A673 (cell line): ENCODE measurements around the gene SGSM2. TPM values are rescaled to one million over a fixed set of nuclear protein-coding genes. Genes with fewer than 3 reads are reported as not detected.

ENCODE experiments used
- BruUV-seq: library from RNA; stranded (reverse); fragments of 400-500 nt; replicated peaks from 2 replicates; lab custom pipeline; 2021; lab: Mats Ljungman, UMichigan
- CTCF ChIA-PET: fragments of 300-600 bp; sonication (Branson Sonifier 250); formaldehyde crosslinking; loops from one replicate; lab custom pipeline; 2022; ENCODE audit warnings: antibody characterized with exemption; lab: Charles Lee
- POLR2A ChIA-PET: fragments of 300-600 bp; sonication (Branson Sonifier 250); formaldehyde crosslinking; loops from one replicate; lab custom pipeline; 2022; ENCODE audit warnings: antibody characterized with exemption; ENCODE audit not compliant: low non-redundant PET; lab: Charles Lee
- DNase-seq: peaks from one replicate; pipeline ENCODE4 v3.0.0-alpha.2; 2015; ENCODE audit warnings: low spot score
- H3K27ac ChIP-seq: fragments of 200-600 bp; sonication (generic); 2 replicates; pipeline ENCODE4 v1.5.1; 2016; ENCODE audit warnings: mixed run types, low read depth, mild to moderate bottlenecking, mixed read lengths, antibody characterized with exemption, low read length; ENCODE audit not compliant: poor library complexity, severe bottlenecking
- H3K27me3 ChIP-seq: fragments of 200-600 bp; sonication (generic); replicated peaks from 2 replicates; pipeline ENCODE4 v1.6.1; 2017; ENCODE audit warnings: mixed run types, low read depth, mild to moderate bottlenecking, mixed read lengths, antibody characterized with exemption, low read length; ENCODE audit not compliant: insufficient read depth, poor library complexity
- H3K36me3 ChIP-seq: fragments of 200-600 bp; sonication (generic); 2 replicates; pipeline ENCODE4 v1.6.1; 2016; ENCODE audit warnings: mixed run types, mild to moderate bottlenecking, mixed read lengths, antibody characterized with exemption, low read length; ENCODE audit not compliant: insufficient read depth, poor library complexity, severe bottlenecking
- H3K4me1 ChIP-seq: fragments of 200-600 bp; sonication (generic); 2 replicates; pipeline ENCODE4 v1.6.1; 2017; ENCODE audit warnings: mixed run types, mild to moderate bottlenecking, mixed read lengths, antibody characterized with exemption, low read length; ENCODE audit not compliant: insufficient read depth, poor library complexity, severe bottlenecking
- H3K4me3 ChIP-seq: fragments of 200-600 bp; sonication (generic); 2 replicates; pipeline ENCODE4 v1.5.1; 2016; ENCODE audit warnings: low read depth, mixed run types, mild to moderate bottlenecking, mixed read lengths, low read length; ENCODE audit not compliant: poor library complexity, severe bottlenecking
- H3K9me3 ChIP-seq: fragments of 200-600 bp; sonication (generic); 2 replicates; pipeline ENCODE4 v1.6.1; 2016; ENCODE audit warnings: mixed run types, low read depth, mild to moderate bottlenecking, mixed read lengths, antibody characterized with exemption, low read length; ENCODE audit not compliant: poor library complexity, severe bottlenecking
- EZH2 ChIP-seq: fragments of 200-600 bp; sonication (generic); IDR thresholded peaks from 2 replicates; pipeline ENCODE4 v1.6.1; 2017; ENCODE audit warnings: borderline replicate concordance, low read depth, mild to moderate bottlenecking, mixed read lengths, antibody characterized with exemption, low read length; ENCODE audit not compliant: poor library complexity, severe bottlenecking
- intact Hi-C: fragments of 100-400 bp; cut with micrococcal nuclease; formaldehyde crosslinking; loops from one replicate; pipeline ENCODE4 v1.10.0; 2022; ENCODE audit not compliant: unreplicated experiment
- total RNA-seq: library from RNA; stranded (reverse); gene quantifications from 2 replicates; pipeline ENCODE4 v1.2.3, GENCODE V29; 2021
- TF ChIP-seq, protein P1 (sequence below): fragments of 300-800, 200-600 bp; sonication (generic); conservative IDR thresholded peaks from 2 replicates; pipeline ENCODE4 v1.5.1; 2017; ENCODE audit warnings: low read depth, mild to moderate bottlenecking, antibody characterized with exemption, low read length, moderate library complexity, mixed read lengths

SGSM2 gene
- total RNA-seq, 1 experiment from 2014 or later = 81.2 TPM

DNA sequence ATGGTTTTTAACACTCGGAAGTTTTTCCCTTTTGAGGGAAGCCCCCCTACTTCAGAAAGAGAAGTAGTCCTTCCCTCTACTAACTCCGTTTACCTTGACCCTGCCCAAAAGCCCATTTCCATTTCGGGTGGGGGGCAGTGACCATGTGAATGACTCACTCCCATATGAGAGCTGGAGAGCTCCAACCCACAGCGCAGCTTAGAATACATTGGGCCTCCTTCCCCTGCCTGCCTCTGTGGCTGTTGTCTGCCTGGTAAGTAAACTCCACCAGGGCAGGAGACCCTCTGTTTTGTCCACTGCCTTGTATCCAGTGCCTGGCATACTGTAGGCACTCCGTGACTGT, 985 bp downstream of the SGSM2 start:
- ChIA-PET POLR2A (no interaction called here), CTCF (interaction anchor here (0.9 kb wide), 1 partner anchor 15 kb away, joined by 3 read pairs; no protein-coding TSS in a partner anchor)
- no peaks in the 10 kb centered on the region for H3K9me3 ChIP-seq
- H3K27ac ChIP-seq = peak overlapping the region; percentile 79
- peak overlapping the region; percentile 92 for H3K4me3 ChIP-seq
- intact Hi-C loops = no loop called here
- peaks cover 21% of the 10 kb centered on the region for H3K4me1 ChIP-seq
- H3K36me3 ChIP-seq = peaks cover 23% of the 10 kb centered on the region
- H3K27me3 ChIP-seq = no peaks in the 10 kb centered on the region
- no peak for TF ChIP-seq EZH2
- TF ChIP-seq, protein P1, sequence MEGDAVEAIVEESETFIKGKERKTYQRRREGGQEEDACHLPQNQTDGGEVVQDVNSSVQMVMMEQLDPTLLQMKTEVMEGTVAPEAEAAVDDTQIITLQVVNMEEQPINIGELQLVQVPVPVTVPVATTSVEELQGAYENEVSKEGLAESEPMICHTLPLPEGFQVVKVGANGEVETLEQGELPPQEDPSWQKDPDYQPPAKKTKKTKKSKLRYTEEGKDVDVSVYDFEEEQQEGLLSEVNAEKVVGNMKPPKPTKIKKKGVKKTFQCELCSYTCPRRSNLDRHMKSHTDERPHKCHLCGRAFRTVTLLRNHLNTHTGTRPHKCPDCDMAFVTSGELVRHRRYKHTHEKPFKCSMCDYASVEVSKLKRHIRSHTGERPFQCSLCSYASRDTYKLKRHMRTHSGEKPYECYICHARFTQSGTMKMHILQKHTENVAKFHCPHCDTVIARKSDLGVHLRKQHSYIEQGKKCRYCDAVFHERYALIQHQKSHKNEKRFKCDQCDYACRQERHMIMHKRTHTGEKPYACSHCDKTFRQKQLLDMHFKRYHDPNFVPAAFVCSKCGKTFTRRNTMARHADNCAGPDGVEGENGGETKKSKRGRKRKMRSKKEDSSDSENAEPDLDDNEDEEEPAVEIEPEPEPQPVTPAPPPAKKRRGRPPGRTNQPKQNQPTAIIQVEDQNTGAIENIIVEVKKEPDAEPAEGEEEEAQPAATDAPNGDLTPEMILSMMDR = no peak
- peak; percentile 22 for DNase-seq
- no TSS peak for BruUV-seq

DNA sequence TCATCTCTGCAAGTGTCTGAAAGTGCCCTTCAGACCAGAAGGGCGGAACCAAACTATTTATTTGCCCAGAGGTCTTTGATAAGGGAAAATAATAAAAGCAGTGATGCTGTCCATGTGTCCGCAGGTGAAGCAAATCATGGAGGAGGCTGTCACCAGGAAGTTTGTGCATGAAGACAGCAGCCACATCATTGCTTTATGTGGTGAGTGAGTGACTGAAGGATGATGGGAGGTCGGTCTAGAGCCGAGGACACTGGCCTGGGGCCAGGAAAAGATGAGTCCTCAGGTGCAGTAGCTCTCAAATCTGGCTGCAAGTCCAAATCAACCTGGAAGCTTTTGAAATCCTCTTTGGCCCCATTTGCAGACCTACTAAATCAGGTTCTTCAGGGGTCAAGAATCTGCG, 6.1 kb downstream of the SGSM2 start:
- Histone ChIP-seq H3K27ac (no peak overlapping the region), H3K27me3 (no peaks in the 10 kb centered on the region), H3K36me3 (peaks cover 3% of the 10 kb centered on the region), H3K9me3 (no peaks in the 10 kb centered on the region), H3K4me1 (peaks cover 11% of the 10 kb centered on the region), H3K4me3 (no peak overlapping the region)
- no peak for TF ChIP-seq EZH2
- TF ChIP-seq, protein P1 = no peak
- CTCF ChIA-PET = no interaction called here
- POLR2A ChIA-PET = no interaction called here
- intact Hi-C loops = no loop called here
- no TSS peak for BruUV-seq
- DNase-seq = no peak

DNA sequence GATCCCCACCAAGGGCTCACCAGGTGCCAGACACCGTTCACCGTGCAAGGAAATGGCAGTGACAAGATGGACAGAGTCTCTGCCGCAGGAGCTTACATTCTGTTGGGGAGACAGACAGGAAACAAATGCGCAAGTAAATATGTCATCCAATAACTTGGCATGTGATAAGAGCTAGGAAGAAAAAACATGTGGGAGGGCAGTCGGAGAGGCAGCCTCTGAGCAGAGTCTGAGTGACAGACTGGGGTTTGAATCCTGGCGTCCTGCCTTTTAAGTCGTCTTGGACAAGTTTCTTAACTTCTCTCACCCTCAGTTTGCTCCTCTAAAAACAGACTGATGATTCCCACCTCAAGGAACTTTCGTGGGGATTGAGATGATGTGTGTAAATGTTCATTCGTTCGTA, 7.2 kb downstream of the SGSM2 start:
- Histone ChIP-seq H3K9me3 (no peaks in the 10 kb centered on the region), H3K27me3 (no peaks in the 10 kb centered on the region), H3K36me3 (peaks cover 3% of the 10 kb centered on the region), H3K4me3 (no peak overlapping the region), H3K4me1 (peaks cover 14% of the 10 kb centered on the region), H3K27ac (no peak overlapping the region)
- BruUV-seq = no TSS peak
- TF ChIP-seq, protein P1 = no peak
- TF ChIP-seq EZH2 = no peak
- no peak for DNase-seq
- ChIA-PET POLR2A (no interaction called here), CTCF (no interaction called here)
- intact Hi-C loops = no loop called here
